Smooth muscle cell of trachea (primary cell): Measurements from ENCODE around the gene MCTS1. TPM values are rescaled to one million over a fixed set of nuclear protein-coding genes. Genes with fewer than 3 reads are reported as not detected.

Experiments
- total RNA-seq: library from RNA; depleted of rRNA; stranded (reverse); fragments of >200 nt; gene quantifications from 2 replicates; pipeline ENCODE4 v1.2.1, GENCODE V29; 2014

The MCTS1 gene, protein sequence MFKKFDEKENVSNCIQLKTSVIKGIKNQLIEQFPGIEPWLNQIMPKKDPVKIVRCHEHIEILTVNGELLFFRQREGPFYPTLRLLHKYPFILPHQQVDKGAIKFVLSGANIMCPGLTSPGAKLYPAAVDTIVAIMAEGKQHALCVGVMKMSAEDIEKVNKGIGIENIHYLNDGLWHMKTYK
- 20.5 and 45.1 TPM in 2 replicates for total RNA-seq

DNA sequence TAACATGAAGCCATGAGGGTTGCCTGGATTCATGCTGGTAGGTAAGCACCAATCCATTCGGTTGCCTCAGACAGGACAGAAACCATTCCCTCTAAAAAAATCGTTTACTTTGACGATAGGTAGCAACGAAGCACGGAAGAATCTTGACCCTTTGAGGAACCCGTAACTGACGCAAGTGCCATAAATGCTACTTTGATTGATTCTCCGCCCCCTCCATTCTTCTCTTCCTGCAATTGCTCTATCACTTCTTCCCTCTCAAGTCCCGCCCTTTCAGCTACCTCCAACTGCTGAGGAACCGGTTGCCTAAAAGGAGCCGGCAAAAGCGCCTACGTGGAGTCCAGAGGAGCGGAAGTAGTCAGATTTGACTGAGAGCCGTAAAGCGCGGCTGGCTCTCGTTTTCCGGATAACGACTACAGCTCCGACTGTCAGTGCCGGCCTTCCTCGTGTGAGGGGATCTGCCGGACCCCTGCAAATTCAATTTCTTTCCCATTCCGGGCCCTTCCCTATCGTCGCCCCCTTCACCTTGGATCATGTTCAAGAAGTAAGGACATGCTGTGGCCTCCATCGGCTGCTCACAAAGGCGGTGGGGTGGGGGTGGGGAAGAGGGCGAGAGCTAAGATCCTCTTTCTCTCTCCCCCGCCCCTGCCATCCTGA, at the start of gene MCTS1:
TSS of gene MCTS1 (plus strand) at position 395 of the 654 bp plus-strand sequence. CDS start at position 531, 136 bp downstream.

DNA sequence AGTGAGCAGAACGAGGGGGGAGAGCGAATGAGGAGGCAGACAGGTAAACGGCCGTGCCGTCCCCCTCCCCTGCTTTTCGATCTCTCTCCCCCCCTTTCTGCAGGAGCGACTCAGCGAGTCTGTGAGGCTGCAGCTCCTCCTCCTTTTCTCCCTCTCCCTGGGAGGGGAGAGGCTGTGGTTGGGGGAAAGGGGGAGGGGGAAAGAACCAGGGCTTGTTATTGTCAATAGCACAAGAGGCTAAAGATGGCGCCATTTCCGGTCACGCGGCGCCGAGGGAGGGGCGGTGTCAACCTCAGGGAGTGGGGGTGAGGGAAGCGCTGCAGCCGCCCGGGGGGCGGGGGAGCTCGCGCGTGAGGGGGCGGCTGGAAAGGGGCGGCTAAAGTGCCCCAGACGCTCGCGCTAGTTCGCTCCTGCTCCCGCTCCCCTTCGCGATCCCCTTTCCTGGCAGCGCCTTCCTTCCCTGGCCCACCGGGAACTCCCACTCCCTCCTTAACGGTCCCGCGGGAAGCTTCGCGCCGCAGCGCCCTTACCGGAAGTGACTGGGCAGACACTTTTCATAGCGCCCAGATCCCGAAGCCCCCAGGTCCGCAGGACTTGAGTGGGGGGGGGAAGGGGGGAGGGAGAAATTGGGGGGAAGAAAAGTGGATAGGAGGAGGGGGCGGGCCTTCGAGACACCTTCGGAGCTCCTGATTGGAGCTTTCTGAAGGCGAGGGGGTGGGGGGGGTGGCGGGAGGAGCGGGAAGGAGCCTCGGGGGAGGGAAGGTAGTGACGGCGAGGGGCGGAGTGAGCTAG, 42.9 kb upstream of the MCTS1 start, which contains the start of gene CUL4B:
TSS of gene CUL4B (minus strand) at position 121 of the 792 bp plus-strand sequence. CDS start 324 bp downstream, outside the sequence.

DNA sequence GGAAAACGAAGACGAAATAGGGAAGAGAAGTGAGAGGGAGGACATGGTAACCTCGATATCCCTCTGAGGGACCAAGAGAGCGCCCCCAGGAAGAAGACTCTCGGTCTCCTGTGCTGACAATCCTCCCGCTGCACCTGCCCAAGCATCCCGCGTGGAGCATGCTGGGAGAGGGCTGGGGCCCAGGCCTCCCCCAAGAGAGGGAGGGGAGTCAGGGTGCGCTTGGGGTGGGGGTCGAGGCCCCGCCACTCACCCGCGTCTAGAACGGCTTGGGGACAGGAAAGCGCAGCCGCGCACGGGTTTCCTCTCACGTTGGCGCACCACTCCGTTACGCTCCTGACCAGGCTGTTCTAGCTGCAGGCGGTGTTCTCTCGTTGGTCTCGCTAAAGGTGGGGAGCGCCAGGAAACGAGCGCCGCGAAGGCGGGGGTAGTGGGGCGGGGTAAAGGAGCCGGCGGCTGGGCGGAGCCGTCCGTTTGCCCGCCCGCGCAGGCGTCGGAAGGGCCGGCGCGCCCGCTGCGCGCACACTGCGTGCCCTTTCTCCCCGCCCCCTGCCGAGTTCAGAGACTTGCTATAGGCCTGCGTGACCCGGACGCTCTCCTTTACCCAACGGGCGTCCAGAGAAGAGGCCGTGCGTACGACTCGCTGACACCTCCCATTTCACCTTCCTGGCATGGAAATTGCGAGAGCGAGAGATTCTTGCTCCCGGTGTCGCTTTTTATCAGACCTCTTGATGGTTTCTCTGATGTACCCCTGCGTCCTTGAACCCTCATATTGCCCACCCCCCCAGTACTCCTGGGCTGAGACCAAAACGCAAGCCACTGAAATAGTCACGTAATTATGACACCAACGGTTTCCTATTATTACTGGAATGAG, 26.0 kb downstream of the MCTS1 start, which contains the start of gene C1GALT1C1:
TSS of gene C1GALT1C1 (minus strand) at position 388 of the 871 bp plus-strand sequence. CDS start 2,888 bp downstream, outside the sequence.

Other genes starting within 250 kb of the MCTS1 start
- gene ATP1B4, start 242.0 kb upstream of the MCTS1 start, total RNA-seq = not detected in 2 replicates
- 188 and 228 TPM in 2 replicates for gene LAMP2, start 134.8 kb upstream of the MCTS1 start, total RNA-seq
- gene CUL4B, start 43.1 kb upstream of the MCTS1 start, total RNA-seq = 36.7 and 50.8 TPM in 2 replicates
- 24.6 and 41.3 TPM in 2 replicates for gene C1GALT1C1, start 26.0 kb downstream of the MCTS1 start, total RNA-seq